ENCODE data around the gene KRT35.

Gene KRT35

DNA sequence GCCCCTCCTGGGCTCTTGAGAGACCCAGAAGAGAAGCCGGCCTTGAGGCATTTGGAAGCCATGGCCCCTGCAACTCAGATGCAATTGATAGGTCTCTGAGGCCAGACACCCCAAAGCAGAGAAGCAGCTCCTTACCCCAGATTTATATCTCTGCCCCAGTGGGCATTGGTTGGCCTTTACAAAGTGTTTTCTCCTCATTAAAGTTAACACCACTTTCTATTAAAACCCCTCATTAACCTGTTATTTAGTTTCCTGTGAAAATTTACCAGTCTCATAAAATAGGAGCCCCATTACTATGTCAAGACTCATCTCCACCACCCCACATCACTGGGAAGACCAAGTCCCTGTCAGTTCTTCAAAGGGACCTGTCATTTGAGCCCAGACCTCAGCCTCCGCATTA lies at the start of gene KRT35:
TSS of gene KRT35 (minus strand) at position 116 of the 400 bp plus-strand sequence. CDS start at position 62, 54 bp downstream.
- no peak for DNase-seq

DNA sequence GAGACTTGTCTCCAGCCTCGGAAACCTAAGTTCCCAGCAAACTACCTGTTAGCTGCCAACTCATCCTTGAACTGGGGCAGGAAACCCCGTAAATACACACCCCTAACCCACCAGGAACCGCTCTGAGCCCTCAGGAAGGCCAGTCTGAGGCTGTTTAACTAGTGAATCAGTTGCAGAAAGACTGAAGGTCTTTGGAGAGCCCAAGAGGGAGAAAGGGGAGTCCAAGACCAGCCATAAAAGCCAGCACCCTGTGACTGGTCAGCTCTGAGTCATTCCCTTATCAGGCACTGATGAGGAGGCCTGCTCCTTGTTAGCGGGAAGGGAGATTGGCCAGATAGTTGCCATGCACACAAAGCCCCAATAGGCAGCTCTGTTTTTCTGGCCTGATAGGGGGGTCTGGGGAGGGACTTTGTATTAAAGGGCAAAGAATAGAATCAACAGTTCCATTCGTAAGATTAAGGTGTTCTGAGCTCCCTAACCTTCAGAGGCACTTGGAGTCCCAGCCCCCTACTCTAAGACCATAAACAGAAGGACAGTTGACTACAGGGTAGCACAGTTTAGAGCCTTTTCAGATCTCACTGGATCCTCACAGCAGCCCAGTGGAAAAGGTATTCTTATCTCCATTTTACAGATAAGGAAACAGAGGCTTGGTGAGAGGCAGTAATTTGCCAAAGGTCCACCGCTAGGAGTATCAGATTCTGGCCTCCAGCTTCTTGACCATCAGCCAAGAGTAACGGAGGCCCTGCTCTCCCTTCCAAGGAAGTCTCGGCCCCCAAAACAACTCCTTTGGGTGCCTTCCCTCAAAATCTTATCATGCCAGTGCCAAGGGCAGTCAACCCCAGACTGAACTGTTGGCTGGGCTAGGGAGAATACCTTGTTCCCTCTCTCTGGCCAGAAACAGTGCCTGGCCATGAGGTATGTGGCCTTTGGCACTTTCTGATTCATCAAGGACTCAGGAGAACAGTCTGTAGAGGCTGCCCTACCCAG lies 49.4 kb upstream of the KRT35 start:
- no peak for DNase-seq

DNA sequence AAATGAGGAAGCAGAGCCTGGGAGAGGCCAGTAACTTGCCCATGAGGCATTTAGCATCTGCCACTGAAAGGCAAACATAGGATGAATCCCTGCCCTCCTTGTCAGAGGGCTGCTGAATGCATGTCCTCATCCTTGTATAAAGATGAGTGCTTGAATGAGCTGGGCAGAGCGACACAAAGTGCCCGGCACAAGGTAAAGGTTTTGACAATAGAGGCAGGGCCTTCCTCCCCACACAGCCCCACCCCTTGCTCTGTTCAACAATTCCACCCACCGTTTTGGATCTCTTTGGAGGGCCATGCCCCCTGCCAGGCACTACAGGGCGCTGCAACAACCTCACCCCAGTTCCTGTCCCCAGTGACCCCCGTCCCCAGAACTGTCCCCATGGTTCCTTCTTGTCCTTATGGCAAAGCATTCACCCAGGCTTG lies 48.6 kb upstream of the KRT35 start:
- no peak for DNase-seq

DNA sequence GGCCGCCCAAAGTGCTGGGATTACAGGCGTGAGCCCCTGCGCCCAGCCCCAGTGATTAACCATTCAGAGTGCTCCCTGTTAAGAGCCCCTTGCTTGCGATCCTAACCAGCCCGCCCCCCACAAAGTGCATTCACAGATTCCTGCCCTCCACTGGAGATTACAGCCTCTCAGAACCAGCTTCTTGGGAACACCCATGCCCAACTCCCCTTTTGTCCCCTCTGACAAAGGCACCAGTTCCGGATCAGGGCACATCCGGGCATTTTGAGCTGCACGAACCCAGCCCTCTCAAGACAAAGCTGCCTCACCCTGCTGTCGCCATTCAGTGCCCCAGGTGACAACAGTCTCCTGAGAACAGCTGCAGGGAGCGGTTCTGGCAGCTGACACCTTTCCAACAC lies 48.0 kb upstream of the KRT35 start:
- DNase-seq: no peak

DNA sequence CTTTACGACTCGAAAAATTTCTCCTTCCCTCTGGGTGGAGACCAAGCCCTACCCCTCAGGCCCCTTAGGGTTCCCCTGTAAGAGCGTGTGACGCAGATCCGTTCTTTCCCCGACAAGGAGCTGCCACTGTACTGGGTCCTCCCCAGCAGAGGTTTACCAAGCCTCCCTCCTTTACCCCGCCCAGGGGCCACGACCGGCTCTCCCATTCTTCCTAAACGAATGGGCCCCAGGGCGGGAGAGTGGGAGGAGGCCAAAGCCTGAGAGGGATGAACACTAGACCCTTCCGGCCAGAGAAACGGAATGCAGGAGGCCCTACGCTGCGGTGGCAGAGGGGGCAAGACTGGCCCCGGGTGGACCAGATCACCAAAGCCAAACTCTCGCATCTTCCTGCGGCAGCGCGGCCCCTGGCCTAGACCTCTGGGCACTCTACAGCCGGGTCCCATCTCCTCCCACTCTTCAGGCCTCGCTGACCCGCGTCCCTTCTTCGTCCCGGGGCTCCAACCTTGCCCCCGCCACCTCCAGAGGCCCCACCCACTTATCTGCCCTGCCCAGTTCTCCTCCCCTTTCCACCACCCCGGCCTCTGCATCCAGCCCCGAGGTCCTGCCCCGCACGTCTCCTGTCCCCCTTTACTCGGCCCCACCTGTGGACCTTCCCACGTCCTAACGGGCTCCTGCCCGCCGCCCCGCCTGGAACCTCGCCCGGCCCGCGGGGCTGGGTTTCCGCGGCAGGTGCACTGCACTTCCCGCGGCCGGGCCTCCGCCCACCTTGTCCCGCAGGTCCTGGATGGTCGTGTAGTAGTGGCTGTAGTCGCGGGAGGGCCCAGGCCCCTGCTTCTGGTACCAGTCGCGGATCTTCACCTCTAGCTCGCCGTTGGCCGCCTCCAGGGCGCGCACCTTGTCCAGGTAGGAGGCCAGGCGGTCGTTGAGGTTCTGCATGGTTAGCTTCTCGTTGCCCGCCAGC lies 46.4 kb upstream of the KRT35 start:
- DNase-seq: no peak

DNA sequence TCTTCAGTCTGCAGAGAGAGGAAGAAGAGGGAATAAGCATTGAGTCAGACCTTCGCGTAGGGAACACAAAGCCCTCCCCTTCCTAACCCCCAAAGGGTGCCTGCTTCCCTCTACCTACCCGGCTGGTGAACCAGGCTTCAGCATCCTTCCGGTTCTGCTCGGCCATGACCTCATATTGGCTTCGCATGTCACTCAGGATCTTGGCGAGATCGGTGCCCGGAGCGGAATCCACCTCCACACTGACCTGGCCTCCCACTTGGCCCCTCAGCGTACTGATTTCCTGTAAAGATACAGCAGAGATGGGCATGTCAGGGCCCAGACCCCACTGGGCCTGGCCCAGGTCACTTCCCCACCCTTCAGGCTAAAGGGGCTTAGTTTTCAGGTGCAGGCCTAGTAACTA lies 43.3 kb upstream of the KRT35 start:
- DNase-seq: no peak

DNA sequence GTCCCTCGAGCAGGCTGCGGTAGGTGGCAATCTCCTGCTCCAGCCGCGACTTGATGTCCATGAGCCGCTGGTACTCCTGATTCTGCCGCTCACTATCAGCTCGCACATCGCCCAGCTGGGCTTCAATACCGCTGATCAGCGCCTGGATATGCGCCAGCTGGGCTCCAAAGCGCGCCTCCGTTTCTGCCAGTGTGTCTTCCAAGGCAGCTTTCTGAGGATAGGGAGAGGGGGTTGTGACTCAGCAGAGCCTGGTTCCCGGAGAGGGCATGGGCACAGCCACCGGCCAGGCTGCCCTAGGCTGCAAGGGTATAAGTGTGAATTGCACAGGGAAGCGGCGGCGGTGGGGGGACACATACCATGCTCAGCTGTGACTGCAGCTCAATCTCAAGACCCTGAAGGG lies 42.8 kb upstream of the KRT35 start:
- DNase-seq: no peak

DNA sequence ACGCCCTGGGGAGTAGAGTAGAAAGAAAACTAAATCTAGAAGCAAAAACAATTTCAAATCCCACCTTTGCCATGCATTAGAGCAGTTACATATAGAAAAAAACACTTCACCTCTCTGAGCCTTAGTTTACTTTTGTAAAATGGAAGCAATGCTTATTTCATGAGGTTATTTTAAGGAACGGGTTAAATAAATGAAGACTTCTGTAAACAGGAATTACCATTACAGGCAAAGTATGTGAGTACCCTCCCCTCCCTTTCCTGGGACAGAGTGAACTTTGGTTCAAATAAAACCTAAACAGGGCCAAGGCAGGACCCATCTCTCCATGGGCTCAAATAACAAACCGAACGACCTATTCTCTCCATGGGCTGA lies 42.3 kb upstream of the KRT35 start:
- no peak for DNase-seq

DNA sequence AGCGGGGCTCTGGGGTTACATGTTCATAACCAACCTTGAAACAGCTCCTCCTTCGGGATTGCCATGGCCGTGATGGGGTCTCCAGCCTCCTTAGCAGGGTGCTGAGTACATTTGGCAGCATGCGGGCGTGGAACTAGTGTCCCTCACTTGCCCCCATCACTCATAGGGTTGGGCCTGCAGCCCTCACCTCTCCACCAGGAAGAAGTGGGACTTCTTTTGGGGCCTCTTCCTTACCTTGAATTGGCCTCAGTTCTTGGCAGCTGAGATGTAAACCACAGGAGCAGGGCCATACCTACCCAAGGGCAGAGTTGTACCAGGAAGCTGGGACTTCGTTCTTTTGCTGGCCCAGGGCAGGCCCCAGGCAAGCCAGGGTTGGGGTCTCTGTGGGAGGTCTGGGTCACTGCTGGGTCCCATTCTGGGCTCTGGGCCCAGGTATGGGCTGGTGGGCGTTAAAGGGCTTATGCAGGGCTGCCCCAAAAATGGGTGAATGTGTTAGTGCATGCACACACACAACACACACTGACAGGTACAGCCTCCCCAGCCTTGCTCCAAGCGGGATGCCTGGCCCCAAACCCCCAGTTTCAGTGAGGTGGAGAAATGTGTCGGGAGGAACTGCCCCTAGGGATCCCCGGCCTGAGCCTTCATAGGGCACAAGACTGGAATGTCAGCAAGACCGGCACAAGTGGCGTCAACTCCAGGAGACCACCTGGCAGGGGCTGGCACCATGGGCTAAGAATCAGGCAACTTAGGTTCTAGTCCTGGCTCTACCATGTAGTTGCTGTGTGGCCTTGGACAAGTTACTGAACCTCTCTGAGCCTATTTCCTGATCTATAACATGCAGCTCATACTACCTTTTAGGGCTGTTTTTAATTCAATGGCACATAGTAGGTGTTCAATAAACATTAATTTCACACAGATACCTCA lies 41.6 kb upstream of the KRT35 start:
- no peak for DNase-seq

DNA sequence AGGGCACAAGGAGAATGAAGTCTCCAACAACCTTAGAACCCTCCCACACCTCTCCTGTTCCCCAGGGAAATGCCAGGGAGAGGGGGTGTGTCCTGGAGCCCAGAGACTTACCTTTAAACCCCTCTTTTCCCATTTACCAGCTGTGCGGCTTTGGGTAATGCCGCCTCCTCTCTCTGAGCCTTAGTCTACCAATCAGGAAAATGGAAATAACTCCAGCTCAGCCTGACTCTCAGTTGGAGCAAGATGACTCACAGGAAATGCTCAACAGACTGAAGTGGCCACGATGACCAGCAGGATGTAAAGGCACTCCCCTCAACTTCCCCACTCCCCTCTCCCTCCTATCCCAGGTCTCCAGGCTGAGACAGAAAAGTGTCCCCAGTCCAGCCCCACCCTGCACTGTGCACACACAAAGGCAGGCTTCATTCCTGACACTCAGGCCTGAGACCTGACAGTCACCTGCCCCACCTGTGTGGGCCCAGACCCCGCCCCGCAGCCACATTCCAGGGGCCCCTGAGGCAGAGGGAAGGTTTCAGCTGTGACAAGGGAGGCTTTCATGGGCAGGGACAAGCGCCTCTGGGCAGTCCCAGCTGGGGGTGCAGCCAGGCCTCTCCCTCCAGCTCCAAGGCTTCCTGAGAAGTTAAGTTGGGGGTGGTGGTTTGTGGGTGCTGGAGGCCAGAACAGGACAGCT lies 40.8 kb upstream of the KRT35 start:
- no peak for DNase-seq

DNA sequence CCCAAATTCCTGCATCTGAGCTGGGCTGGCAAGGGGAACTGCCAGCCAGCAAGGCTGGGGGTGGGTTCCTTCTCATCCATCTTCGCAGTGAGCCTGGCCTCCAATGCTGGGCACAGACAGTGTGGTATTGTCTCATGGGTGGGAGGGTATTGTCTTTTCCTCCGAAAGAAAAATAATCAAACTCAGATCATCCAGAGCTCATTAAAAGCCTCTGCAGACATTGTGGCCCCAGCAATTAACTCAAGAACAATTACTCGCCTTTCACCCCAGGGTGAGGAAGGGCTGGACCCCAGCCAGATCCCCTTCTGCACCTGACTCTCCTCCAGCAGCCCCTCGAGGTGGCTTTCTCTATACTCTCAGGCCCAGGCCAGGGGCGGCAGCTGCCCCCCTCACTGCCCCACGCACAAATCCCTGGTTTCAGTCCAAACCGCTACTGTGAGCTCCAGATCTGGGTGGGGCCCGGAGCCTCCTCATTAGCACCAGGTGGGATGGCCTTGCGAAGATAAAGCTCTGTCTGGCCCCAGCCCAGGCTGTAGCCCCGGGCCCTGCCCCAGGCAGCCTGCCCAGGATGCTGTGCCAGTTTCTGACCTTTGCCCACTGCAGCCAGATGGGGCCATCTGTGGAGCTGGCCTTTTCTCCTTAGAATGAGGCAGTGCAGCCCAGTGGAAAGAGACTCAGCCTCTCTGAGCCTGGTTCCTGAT lies 40.0 kb upstream of the KRT35 start:
- DNase-seq: no peak

DNA sequence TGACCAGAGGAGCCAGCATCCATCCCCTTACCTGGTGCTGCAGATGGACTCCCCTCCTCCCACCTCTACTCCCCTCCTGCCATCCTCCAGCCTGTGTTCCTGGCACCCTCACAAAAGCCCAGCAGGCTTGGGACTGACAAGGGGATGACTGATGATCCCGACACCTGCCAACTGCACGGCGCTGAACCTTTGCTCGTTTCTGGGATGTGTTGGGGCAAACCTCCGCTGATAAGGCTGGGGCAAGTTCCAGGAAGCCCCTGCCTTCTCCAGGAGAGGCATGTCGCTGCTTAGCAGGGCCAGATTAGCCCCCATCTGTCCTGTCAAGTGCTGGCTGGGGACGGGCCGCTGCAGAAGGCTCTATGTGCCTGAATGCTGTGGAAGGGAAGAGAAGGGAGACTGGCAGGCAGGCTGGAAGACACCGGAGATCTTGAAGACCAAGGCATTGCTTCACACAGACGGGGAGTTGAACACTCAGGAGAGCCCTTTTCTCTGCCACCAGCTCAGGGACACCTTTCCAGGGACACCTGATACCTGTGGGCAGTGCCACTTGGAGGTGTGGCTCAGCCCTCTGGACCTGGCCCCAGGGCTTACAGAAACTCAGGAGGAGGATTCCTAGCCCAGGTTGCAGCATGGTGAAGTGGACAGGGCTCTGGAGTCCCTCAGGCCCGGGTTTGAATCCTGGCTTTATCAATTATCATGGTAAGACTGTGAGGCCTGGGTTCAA lies 38.7 kb upstream of the KRT35 start:
- no peak for DNase-seq

DNA sequence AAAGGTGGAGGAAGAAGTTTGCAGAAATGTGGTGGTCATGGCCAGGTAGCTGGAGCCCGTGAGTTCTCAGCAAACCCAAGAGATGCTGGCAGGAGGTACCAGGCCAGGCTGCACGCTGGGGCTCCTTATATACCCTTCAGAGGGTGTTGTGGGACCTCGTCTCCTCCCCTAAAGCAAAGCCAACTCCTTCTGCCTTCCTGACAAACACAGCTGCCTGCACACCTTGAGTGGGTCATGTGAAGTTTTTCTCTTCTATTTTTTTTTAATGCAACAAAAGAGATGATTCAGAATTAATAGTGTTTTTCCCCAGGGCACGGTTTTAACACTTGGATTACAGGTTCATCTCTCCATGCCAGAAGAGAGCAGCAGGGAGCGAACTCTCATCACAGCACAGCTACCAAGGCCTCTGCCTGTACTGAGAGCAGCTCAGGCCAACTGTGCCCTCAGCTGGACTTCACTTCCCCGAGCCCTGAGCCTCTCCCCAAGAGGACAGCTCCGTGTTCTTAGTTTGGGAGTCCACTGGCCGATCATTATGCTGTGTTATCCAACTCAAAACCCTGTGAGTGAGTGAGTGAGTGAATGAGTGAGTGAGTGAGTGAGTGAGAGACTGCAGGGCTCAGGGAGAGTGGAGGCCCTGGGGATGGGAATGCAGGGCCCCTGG lies 38.0 kb upstream of the KRT35 start, which contains the start of gene KRT15:
TSS of gene KRT15 (minus strand) at position 102 of the 661 bp plus-strand sequence. CDS start at position 39, 63 bp downstream.
- no peak for DNase-seq

DNA sequence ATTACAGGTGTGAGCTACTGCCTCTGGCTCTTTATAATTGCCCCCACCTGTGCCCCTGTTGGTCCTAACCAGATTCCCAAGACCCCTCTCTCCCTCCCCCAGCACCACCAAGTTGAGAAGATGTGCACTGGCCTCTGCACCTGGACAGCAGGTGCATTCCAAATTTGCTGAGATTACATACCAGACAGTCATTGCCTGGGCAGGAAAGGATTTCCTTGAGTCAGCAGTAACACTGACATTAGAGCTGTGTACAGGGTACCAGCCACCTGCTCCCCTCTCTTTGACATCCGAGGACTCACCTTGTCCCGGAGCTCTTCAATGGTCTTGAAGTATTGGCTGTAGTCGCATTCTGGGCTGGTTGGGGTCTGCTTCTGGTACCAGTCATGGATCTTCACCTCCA lies 37.1 kb upstream of the KRT35 start:
- no peak for DNase-seq

DNA sequence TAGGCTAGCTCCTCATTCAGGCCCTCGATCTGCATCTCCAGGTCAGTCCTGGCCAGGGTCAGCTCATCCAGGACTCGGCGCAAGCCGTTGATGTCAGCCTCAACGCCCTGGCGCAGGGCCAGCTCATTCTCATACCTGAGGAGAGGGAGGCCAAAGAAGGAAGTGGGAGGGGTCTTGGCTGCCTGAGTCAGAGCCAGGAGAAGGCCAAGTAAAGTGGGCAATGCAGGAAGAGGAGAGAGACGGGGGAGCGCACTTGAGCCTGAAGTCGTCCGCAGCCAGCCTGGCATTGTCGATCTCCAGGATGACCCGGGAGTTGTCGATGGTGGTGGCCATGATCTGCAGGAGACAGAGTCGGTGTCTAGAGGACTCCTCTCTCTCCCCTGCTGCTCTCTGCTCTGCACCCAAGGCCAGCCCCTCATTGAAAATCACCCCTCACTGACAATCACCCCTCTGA lies 35.9 kb upstream of the KRT35 start:
- DNase-seq: no peak

DNA sequence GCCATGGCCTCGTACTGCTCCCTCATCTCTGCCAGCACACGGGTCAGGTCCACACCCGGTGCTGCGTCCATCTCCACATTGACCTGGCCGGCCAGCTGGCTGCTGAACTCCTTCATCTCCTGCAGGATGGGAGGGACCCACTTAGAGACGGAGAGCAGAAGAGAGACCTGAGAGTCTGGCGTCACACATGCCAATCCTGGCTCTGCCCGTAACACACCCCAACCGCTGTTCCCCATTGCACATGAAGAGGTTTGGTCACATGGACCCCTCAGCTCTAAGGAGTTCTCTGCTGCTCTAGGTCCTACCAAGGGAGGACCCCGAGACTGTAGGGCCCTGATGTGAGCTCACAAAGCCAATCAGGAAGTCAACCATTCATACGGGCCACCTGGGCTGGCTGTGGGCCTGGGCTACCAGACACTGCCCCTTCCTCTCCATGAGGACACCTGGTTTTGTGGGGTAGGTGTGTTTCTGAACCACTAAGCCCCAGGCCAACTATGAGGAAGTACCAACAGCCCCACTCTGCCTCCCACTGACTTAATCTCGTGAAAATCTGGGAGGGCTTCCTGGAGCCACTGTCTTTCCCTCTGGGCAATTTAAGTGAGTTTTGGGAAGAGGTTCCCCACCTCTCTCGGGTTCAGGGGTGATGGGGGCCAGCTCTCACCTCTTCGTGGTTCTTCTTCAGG lies 35.3 kb upstream of the KRT35 start:
- no peak for DNase-seq

DNA sequence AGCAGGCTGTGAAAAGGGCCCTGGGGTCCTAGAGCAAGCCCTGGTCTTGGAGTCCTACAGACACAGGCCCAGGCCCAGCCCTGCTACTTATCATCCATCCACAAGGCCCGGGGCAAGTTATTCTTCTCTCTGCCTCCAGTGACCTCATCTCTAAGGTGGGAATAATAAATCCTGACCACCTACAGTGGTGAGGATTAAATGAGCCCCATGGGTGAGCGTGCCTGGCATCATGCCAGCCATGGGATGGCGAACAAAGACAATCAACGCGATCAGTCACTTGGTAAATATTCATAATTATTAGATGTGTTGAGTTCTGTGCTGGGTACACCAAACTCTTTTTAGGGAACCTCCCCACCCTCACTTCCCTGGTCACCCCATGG lies 32.2 kb upstream of the KRT35 start:
- no peak for DNase-seq

DNA sequence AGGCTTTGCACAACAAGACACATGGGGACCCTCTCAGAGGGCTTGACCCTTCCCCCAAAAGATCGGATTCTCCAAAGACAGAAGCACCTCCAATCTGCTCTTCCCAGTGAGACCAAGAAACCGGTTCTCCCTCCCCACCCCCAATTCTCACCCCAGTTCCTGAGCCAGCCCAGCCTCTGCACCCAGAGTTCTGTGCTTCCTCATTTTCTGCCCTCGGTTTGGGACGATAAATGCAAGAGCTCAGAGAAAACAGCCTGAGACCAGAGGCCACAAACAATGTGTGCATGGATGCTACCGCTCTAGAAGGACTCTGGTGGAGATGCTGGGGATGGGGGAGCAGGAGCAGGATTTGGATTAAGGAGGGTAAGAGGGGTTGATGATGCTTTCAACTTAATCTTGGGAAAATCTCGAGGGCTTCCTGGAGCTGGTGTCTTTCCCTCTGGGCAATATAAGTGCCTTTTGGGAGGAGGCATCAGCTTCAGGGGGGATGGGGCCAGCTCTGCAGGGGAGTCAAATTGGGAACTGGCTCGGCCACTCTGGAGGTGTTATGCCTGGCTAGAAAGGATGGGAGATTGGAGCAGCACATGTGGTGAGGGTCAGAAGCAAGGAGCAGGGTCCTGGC lies 31.7 kb upstream of the KRT35 start:
- no peak for DNase-seq

DNA sequence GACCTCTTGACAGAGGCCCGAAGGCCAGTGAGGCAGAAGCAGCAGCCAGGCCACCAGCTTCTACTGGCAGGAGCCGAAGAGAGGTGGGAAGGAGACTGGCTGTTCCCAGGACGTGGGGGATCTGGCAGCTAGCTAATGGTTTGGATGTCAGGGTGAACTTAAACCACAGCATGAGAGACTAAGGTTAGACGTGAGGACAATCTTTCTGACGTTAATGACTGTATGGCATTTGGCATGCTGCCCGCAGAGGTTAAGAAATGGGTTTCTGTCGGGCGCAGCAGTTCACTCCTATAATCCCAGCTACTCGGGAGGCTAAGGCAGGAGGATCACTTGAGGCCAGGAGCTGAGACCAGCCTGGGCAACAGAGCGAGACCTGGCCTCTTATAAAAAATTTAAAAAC lies 30.8 kb upstream of the KRT35 start:
- DNase-seq: no peak

Measured in stimulated activated CD4-positive, alpha-beta T cell treated with anti-CD3 and anti-CD28 coated beads, Interleukin-1b, Interleukin-23, amount 100 ng/mL, for 48 hours (primary cell).